GM10266 (cell line): ENCODE results near the gene PCDH15.

Experiments used
- DNase-seq: peaks from one replicate; pipeline ENCODE4 v3.0.0; 2012; ENCODE audit errors: extremely low spot score
- TF ChIP-seq, protein P1 (sequence below): IDR thresholded peaks from 2 replicates; pipeline ENCODE4 v1.5.1; 2012; ENCODE audit warnings: mild to moderate bottlenecking, low read depth; ENCODE audit not compliant: control insufficient read depth, insufficient read depth; ENCODE audit errors: missing control alignments

Gene PCDH15

DNA sequence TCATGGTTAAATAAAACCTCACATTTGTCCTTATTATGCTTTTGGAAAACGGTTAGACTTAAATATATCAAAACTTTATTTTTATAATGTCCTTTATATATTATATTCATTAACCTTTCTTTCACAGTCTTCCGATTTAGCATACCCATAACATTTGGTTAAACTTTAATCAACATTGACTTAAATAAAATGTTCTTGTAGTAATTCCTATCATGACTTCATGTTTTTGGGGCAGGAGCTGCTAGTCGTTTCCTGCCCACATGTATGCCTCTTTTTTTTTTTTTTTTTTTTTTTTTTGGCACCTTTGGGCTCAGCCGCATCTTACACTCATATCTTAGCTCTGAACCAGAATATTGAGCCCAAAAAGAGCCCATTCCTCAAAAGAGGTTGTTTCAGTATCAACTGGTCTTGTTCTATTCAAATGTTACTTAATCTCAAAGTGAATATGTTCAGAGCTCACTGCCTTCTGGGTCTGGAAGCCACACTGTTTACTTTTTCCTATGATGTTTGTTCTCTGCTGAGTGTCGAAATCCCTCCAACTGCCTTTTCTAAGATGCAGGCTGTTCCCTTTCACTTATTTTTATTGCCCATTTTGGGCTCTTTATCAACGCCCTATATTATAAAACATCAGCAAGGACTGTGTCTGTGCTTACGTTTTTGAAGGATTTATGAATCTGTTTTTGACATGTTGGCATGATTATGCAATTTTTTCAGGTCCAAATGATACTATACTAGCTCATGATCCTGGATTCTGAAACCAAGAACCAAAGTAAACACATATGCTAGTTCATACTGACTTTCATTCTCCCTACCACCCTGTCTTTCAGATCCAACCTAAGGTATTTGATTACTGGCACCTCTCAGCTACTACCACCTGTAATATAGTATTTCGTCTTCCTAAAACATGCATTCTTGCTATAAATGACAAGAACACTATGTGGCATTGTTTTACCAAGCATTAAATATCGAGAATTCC lies 914.4 kb downstream of the PCDH15 start:
- no peak for DNase-seq
- TF ChIP-seq, protein P1, sequence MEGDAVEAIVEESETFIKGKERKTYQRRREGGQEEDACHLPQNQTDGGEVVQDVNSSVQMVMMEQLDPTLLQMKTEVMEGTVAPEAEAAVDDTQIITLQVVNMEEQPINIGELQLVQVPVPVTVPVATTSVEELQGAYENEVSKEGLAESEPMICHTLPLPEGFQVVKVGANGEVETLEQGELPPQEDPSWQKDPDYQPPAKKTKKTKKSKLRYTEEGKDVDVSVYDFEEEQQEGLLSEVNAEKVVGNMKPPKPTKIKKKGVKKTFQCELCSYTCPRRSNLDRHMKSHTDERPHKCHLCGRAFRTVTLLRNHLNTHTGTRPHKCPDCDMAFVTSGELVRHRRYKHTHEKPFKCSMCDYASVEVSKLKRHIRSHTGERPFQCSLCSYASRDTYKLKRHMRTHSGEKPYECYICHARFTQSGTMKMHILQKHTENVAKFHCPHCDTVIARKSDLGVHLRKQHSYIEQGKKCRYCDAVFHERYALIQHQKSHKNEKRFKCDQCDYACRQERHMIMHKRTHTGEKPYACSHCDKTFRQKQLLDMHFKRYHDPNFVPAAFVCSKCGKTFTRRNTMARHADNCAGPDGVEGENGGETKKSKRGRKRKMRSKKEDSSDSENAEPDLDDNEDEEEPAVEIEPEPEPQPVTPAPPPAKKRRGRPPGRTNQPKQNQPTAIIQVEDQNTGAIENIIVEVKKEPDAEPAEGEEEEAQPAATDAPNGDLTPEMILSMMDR: no peak

DNA sequence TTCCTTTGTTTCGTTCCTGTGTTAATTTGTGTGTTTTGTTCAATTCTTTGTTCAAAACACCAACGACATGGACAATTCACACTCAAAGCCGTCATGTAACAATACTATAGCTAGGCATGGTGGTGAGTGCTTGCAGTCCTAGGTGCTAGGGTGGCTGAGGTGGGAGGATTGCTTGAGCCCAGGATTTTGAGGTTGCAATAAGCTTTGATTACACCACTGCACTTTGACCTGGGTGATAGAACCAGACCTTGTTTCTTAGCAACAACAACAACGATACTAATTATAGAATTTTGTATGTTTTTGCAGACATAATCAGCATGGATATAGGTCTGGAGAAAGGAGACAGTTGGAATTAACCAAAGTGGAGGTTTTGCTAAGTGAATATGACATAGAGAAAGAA lies 936.2 kb downstream of the PCDH15 start:
- TF ChIP-seq, protein P1: no peak
- DNase-seq: no peak

DNA sequence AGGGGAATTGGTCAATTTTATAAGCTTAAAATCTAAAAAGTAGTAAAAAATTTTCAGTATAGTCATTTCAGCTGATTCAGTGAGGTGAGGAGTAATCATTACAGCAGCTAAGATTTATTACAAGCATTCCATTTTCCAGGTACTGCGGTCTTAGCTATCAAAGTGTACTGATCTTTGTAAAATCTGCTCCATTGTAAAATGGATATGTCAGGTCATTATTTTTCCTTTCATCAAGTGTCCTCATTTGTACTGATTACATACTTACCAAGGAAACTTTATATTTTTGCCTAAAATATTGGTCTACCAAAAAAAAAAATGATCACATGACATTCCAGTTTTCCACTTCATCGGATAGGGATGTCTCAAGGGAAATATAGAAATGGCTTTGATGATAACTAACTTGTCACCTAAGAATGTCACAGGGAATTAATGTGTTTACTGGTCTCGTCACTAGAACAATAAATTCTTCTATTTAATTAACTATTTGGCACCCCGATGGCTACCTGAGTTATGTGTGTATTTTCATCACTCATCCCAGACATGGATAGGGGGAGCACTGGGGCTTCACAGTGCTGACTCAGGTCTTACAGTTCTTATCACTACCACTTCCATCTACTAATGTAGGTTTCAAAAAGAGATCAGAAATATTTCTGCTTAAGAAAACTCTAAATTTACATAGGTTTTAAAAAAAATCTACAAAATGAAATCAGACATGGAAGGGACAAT lies 948.4 kb downstream of the PCDH15 start:
- TF ChIP-seq, protein P1: no peak
- DNase-seq: no peak

DNA sequence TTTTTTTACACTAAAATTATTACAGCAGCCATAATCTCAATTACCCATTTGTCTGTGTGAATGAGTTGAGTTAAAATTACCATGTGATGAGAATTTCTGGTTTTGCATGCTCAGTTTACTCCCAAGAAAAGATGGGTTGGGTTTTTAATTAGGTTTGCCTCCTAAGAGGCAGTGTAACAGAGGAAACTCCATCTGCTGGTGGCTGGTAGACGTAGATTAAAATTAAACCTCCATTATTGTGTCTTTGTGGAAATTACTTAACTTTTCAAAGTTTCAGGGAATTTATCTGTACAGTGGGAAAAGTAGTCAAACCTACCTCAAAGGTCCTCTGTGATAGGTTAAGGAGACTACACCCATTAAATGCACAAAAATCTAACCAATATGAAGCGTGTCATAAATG lies 954.2 kb downstream of the PCDH15 start:
- TF ChIP-seq, protein P1: no peak
- no peak for DNase-seq

DNA sequence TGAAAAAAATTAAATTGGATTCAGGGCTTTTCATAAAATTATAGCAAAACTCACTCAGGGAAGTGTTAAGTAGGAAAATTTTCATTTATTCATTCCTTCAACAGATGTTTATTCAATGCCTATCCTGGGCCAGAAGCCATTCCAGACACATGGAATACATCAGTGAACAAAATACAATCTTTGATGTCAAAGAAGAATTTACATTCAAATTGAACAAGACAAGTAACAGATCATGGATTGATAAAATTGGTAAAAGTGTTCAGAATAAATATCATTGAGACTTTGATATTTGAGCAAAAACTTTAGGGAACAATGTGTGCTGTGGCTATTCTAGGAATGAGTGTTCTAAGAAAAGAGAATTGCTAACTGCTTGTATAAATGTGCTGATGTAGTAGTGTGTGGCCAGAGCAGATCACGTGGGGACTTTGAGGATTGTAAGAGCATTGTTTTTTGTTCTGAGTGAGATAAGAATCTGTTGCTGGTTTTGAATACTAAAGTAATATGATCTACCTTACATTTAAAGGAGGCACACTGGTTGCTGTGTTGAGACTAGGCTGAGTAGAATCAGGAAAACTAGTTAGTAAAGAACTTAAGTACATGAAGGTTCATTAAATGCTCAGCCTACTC lies 957.2 kb downstream of the PCDH15 start:
- DNase-seq: no peak
- TF ChIP-seq, protein P1: no peak

DNA sequence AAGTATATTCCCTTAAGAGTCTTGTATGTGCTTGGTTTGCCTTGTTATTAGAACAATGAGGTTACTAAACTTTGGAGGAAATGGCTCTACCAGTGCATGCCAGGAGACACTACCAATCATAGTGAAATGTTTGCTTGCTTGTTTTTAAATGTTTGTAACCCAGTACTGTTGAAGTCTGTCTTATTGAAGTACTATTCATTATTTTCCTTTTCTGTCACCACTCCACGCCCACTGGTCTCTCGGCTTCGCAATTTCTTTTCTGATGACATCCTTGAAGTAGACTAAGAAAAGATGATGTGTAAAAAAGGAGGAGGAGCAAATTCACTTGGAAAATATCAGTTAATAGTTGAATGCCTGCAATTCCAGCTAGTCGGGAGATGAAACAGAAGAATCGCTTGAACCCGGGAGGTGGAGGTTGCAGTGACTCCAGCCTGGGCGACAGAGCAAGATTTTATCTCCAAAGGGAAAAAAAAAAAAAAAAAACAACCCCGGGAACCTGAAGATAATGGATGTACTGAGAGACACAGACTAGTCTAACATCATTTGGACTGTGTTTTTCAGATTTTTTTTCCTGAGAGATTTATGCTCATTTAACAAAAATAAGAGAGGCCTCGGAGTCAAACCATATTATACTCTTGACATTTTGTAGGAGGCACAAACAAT lies 959.4 kb downstream of the PCDH15 start:
- no peak for DNase-seq
- TF ChIP-seq, protein P1: no peak
